ENCODE measurements around the gene CD83. TPM values are rescaled to one million over a fixed set of nuclear protein-coding genes. Genes with fewer than 3 reads are reported as not detected.

Gene CD83
- total and polyA plus RNA-seq, 2 of the 8 experiments (the other 6 are each of a cell fraction or from before 2014, with no cell fraction given), result 4.6 to 8.5 TPM

DNA sequence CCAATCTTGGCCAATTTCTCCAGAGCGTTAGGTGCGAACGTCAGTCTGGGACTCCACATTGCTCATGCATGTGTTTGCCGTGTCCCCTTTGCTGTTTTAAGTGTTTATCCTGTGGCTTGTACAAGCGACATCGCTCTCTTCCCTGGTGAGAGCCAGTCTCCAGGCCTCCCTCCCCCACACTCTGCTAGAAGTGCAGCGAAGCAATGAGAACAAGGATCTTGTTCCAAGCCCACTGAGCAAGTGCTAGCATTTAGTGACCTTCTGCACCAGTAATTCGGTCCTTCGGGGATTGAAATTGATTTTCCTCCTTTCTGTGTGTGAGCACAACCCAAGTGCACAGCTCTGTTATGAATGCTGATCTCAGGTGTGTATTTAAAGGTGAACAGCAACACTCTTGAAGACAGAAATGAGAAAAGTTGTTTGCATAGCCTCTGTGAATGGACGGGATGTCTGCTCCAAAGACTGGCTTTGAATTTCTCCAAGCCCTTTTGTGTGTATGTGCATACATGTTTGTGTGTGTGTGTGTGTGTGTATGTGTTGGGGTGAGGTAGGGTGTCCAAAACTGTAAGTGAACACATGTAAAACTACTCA lies 29.0 kb downstream of the CD83 start:
- Histone ChIP-seq H2BK15ac (ENCODE audit: low read length) (no peak overlapping the region), H4K20me1 (replicated peaks in 1 of 2; ENCODE audit: control insufficient read depth in 1 of 2, insufficient read depth in 2 of 2, low read length in 2 of 2) (no peaks in the 10 kb centered on the region), H2BK20ac (ENCODE audit: low read length) (no peak overlapping the region), H3K23me2 (ENCODE audit: low read depth, low read length) (no peaks in the 10 kb centered on the region), H3K36me3 (ENCODE audit: control insufficient read depth in 2 of 4, insufficient read depth in 4 of 4, low read length in 3 of 4) (no peaks in the 10 kb centered on the region; a peak in 1 of 8 replicates), H4K8ac (ENCODE audit: extremely low read depth, insufficient read depth, low read length) (no peak overlapping the region), H3K4me3 (ENCODE audit: extremely low read depth in 1 of 4, insufficient read depth in 2 of 4, low read depth in 3 of 4, low read length in 4 of 4) (no peak overlapping the region), H3K27ac (ENCODE audit: low read depth, low read length) (no peak overlapping the region), H2AK5ac (ENCODE audit: low read depth, low read length) (no peak overlapping the region), H2BK12ac (ENCODE audit: low read depth, low read length) (no peak overlapping the region), H2BK120ac (replicated peaks; ENCODE audit: low read depth, low read length) (no peak overlapping the region), H3K14ac (ENCODE audit: insufficient read length) (no peak overlapping the region), H3K56ac (replicated peaks; ENCODE audit: insufficient read length, low read depth, low read length) (no peak overlapping the region), H3K4me1 (replicated peaks in 1 of 4; ENCODE audit: control insufficient read depth in 3 of 4, insufficient read depth in 4 of 4, low read length in 3 of 4) (no peaks in the 10 kb centered on the region; a peak in 2 of 7 replicates), H3K9me3 (ENCODE audit: insufficient read depth in 2 of 2, low read depth in 1 of 2, low read length in 1 of 2) (no peaks in the 10 kb centered on the region), H3K27me3 (replicated peaks in 1 of 4; ENCODE audit: control insufficient read depth in 3 of 4, extremely low read depth in 1 of 4, insufficient read depth in 3 of 4, low read length in 3 of 4) (no peaks in the 10 kb centered on the region; a peak in 1 of 7 replicates), H4K5ac (ENCODE audit: insufficient read length, low read depth, low read length) (no peak overlapping the region), H3K79me2 (ENCODE audit: control insufficient read depth in 1 of 2, insufficient read depth in 2 of 2, low read length in 2 of 2) (no peaks in the 10 kb centered on the region), H3K4me2 (ENCODE audit: insufficient read depth in 1 of 2, low read depth in 2 of 2, low read length in 2 of 2) (no peak overlapping the region), H3K23ac (ENCODE audit: insufficient read length) (no peak overlapping the region), H3K18ac (ENCODE audit: extremely low read depth, low read length) (no peak overlapping the region), H2AFZ (ENCODE audit: low read length) (no peak overlapping the region), H4K91ac (replicated peaks; ENCODE audit: insufficient read length, low read length) (no peak overlapping the region), H3K4ac (replicated peaks; ENCODE audit: insufficient read length, low read depth, low read length) (no peak overlapping the region), H2BK5ac (ENCODE audit: low read depth, low read length) (no peak overlapping the region), H3K9ac (replicated peaks in 1 of 4; ENCODE audit: extremely low read depth in 1 of 4, low read depth in 3 of 4, low read length in 3 of 4) (no peak overlapping the region), H3K79me1 (ENCODE audit: low read depth, low read length) (no peaks in the 10 kb centered on the region; the same call in 1 of the 2 replicates)
- ChIA-PET CTCF (ENCODE audit: partially characterized antibody) (interaction anchor here (0.6 to 5.0 kb wide), 5 partner anchors 16 to 643 kb away, joined by 3 to 49 read pairs (median 6); no protein-coding TSS in a partner anchor), POLR2A (ENCODE audit: partially characterized antibody) (no interaction called here)
- TF ChIP-seq JUND (IDR thresholded peaks at IDR 0.05; ENCODE audit: low read length) (no peak), CBX8 (IDR thresholded peaks at IDR 0.05; ENCODE audit: borderline replicate concordance, low read depth, low read length) (no peak), FOSL1 (IDR thresholded peaks at IDR 0.05; ENCODE audit: insufficient read depth, low read depth, low read length) (no peak), SAP30 (IDR thresholded peaks at IDR 0.05; ENCODE audit: insufficient read depth, insufficient replicate concordance, low read length) (no peak), CBX5 (IDR thresholded peaks at IDR 0.05; ENCODE audit: low read depth, low read length) (no peak)
- TF ChIP-seq, protein P1, sequence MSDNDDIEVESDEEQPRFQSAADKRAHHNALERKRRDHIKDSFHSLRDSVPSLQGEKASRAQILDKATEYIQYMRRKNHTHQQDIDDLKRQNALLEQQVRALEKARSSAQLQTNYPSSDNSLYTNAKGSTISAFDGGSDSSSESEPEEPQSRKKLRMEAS (IDR thresholded peaks at IDR 0.05), result no peak
- DNase-seq (ENCODE audit: low read depth in 1 of 2, low spot score in 2 of 2) (no peak), FAIRE-seq (no peak)
- WGBS, 2 experiments (ENCODE audit: extremely low coverage in 1 of 2, insufficient coverage in 1 of 2, insufficient read length in 1 of 2, insufficient replicate concordance in 2 of 2, low coverage in 1 of 2, low lambda C conversion rate in 2 of 2, missing lambda C conversion rate in 1 of 2), result 90% methylated on average over 10 of the region's 10 CpGs; no CpG with 5 or more reads in 1 of the 2 experiments
